Mesothelial cell of epicardium (in vitro differentiated cells): ENCODE measurements around the gene MYG1. TPM values are rescaled to one million over a fixed set of nuclear protein-coding genes. Genes with fewer than 3 reads are reported as not detected.
A peak's percentile ranks its signal among the peaks of the same experiment; 100 is the strongest.

Experiments used
- DNase-seq, 2 experiments: peaks; one replicate each; pipeline ENCODE4 v3.0.0; 2021; ENCODE audit warnings: low spot score in 2 of 2; ENCODE audit not compliant: unreplicated experiment in 2 of 2
- H3K27ac Mint-ChIP-seq: 2 replicates; pipeline ENCODE4 v1.8.0; 2021; ENCODE audit warnings: mixed read lengths
- H3K27me3 Mint-ChIP-seq: 2 replicates; pipeline ENCODE4 v1.8.0; 2021; ENCODE audit warnings: low read depth, mixed read lengths
- H3K36me3 Mint-ChIP-seq: 2 replicates; pipeline ENCODE4 v1.8.0; 2021; ENCODE audit warnings: mixed read lengths
- H3K4me1 Mint-ChIP-seq: 2 replicates; pipeline ENCODE4 v1.8.0; 2021; ENCODE audit warnings: mixed read lengths
- H3K4me3 Mint-ChIP-seq: 2 replicates; pipeline ENCODE4 v1.8.0; 2021; ENCODE audit warnings: mild to moderate bottlenecking, moderate library complexity, mixed read lengths
- H3K9me3 Mint-ChIP-seq: 2 replicates; pipeline ENCODE4 v1.8.0; 2021; ENCODE audit warnings: mixed read lengths
- total RNA-seq: library from RNA; stranded (reverse); gene quantifications from 3 replicates; pipeline ENCODE4 v1.2.1, GENCODE V29; 2021
- TF ChIP-seq, protein P1 (sequence below): fragments of 200-600 bp; sonication (generic); IDR thresholded peaks from one replicate; pipeline ENCODE4 v1.5.0; 2021; ENCODE audit warnings: antibody characterized with exemption; ENCODE audit not compliant: unreplicated experiment

MYG1 gene
- total RNA-seq, 1 donor from 2014 or later = 55.9 TPM

DNA sequence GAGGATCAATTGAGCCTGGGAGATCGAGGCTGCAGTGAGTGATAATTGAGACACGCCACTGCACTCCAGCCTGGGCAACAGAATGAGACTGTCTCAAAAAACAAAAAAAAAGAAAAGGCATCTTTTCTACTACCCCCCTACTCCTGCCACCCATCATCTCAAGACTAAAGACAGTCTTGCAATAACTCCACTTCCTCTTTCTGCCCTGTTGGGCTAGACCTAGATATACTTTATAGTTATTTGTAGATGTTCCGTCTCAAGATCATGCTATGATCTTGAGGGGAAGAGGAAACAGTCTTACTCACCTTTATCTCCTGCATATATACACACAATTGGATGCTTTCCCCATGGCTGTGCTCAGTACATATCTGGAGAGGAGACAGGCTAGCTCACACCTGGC, 43.5 kb upstream of the MYG1 start:
- TF ChIP-seq, protein P1, sequence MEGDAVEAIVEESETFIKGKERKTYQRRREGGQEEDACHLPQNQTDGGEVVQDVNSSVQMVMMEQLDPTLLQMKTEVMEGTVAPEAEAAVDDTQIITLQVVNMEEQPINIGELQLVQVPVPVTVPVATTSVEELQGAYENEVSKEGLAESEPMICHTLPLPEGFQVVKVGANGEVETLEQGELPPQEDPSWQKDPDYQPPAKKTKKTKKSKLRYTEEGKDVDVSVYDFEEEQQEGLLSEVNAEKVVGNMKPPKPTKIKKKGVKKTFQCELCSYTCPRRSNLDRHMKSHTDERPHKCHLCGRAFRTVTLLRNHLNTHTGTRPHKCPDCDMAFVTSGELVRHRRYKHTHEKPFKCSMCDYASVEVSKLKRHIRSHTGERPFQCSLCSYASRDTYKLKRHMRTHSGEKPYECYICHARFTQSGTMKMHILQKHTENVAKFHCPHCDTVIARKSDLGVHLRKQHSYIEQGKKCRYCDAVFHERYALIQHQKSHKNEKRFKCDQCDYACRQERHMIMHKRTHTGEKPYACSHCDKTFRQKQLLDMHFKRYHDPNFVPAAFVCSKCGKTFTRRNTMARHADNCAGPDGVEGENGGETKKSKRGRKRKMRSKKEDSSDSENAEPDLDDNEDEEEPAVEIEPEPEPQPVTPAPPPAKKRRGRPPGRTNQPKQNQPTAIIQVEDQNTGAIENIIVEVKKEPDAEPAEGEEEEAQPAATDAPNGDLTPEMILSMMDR = no peak
- Mint-ChIP-seq H3K4me3 (no peak overlapping the region), H3K36me3 (no peaks in the 10 kb centered on the region), H3K4me1 (peaks cover 23% of the 10 kb centered on the region), H3K9me3 (no peaks in the 10 kb centered on the region), H3K27ac (no peak overlapping the region), H3K27me3 (no peaks in the 10 kb centered on the region)
- DNase-seq = no peak

DNA sequence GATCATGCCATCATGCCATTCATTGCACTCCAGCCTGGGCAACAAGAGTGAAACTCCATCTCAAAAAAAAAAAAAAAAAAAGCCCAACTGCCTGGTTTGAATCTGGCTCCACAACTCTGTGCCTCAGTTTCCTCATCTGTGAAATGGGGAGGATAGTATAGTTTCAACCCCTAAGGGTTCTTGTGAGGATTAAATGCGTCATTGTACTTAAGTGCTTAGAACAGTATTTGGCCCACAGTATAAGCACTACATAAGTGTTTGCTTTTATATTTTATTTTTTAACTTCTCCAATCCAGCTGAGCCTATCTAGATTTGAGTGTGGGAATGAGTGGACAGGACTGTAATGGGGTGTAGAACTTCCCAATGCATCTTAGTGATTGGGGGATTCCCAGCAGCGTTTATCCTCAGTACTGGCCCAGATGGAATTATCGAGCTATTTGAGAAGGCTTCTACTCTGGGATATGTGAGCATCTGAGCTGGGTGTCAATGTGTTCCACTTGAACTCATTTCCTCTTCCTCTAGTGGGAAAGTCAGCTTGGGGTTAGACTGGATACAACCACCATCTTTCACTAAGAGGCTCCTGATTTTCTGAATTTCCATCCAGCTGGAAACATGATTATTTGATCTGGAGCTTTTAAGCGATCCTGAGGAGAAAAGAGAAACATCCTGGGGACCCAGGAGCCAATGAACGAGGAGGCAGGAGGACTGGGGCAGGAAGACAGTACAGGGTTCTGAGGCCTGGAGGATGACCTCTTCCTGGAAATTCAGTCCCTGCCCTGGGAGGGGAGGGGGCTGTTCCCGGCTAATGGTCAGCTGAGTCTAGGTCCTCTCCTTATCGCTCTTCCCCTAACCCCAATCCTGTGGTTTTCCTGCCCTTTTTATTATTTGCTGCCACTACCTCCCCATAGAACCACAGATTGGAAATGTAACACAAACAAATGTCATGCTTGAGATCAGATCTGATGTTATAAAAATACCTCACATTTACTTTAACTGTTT, 40.7 kb upstream of the MYG1 start:
- no peak for DNase-seq
- TF ChIP-seq, protein P1 = no peak
- Mint-ChIP-seq H3K27ac (no peak overlapping the region), H3K36me3 (no peaks in the 10 kb centered on the region), H3K27me3 (no peaks in the 10 kb centered on the region), H3K4me1 (no peaks in the 10 kb centered on the region), H3K4me3 (no peak overlapping the region), H3K9me3 (no peaks in the 10 kb centered on the region)

DNA sequence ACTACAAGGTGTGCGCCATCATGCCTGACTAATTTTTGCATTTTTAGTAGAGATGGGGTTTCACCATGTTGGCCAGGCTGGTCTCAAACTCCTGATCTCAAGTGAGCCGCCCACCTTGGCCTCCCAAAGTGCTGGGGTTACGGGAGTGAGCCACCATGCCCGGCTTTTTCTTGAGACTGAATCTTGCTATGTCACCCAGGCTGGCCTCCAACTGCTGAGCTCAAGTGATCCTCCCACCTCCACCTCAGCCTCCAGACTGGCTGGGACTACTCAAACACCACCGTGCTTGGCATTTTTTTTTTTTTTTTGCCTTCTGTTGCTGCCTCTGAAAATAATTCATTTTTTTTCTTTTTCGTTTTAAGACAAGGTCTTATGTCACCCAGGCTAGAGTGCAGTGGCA, 39.6 kb upstream of the MYG1 start:
- no peak for DNase-seq
- TF ChIP-seq, protein P1 = no peak
- no peak overlapping the region for H3K27ac Mint-ChIP-seq
- H3K36me3 Mint-ChIP-seq = no peaks in the 10 kb centered on the region
- no peaks in the 10 kb centered on the region for H3K9me3 Mint-ChIP-seq
- H3K4me3 Mint-ChIP-seq = no peak overlapping the region
- no peaks in the 10 kb centered on the region for H3K27me3 Mint-ChIP-seq
- H3K4me1 Mint-ChIP-seq = no peaks in the 10 kb centered on the region

DNA sequence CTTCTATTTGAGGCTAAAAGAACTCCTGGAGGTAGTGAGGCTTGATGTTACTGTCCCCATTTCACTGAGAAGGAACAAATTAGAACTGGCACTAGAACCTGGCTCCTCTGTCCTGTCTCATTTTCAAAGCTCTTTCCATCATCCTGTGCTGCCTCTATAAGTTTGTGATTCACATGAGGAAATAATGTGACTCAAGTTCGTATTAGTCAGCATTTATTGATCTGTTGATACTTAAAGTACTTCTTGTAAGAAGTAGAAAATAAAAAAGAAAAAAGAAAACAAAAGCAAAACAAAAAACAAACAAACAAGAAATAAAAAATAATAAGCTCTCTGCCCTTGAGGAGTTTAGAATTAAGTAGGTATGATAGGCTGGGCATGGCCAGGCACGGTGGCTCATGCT, 33.7 kb upstream of the MYG1 start:
- Mint-ChIP-seq H3K27me3 (no peaks in the 10 kb centered on the region), H3K4me1 (peaks cover 30% of the 10 kb centered on the region), H3K9me3 (no peaks in the 10 kb centered on the region), H3K27ac (no peak overlapping the region), H3K36me3 (no peaks in the 10 kb centered on the region), H3K4me3 (no peak overlapping the region)
- TF ChIP-seq, protein P1 = no peak
- no peak for DNase-seq

DNA sequence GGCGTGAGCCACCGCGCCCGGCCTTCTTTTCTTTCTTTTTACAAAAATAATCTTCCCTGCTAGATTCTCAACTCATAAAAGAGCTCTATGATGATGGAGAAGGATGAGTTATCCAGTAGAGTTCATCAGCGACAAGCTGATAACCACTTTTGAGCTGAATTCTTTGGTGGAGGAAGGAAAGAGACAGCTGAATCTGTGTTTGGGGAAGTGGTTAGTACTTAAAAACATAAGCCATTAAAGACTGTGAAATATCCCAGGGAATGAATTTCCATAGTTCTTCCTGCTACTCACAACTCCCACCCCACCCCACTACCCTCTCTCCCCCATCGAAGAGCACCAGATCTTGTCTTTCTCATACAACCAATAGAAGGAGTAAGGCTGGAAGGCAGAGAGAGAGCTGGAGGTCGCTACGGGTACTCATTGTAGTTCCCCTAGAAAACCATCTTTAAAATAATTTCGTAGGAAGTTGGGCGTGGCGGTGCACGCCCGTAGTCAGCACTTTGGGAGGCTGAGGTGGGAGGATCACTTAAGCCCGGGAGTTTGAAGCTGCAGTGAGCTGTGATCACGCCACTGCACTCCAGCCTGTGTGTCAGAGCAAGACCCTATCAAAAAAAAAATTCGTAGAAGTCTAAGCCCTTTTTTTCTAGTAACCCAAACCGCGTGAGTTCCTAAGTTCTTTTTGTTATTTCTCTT, 32.0 kb upstream of the MYG1 start:
- H3K4me3 Mint-ChIP-seq = peak overlapping the region; percentile 97
- TF ChIP-seq, protein P1 = no peak
- peaks cover 3% of the 10 kb centered on the region for H3K36me3 Mint-ChIP-seq
- H3K4me1 Mint-ChIP-seq = peaks cover 30% of the 10 kb centered on the region
- no peak for DNase-seq
- H3K27me3 Mint-ChIP-seq = no peaks in the 10 kb centered on the region
- no peaks in the 10 kb centered on the region for H3K9me3 Mint-ChIP-seq
- peak overlapping the region; percentile 93 for H3K27ac Mint-ChIP-seq
